HFFc6 (cell line): ENCODE measurements around the gene NDUFB7. TPM values are rescaled to one million over a fixed set of nuclear protein-coding genes. Genes with fewer than 3 reads are reported as not detected.

Source experiments
- DNase-seq: peaks from one replicate; pipeline ENCODE4 v3.0.0-alpha.2; 2018
- H3K27ac Mint-ChIP-seq: 2 replicates; pipeline ENCODE4 v1.8.0; 2020; ENCODE audit warnings: mild to moderate bottlenecking, mixed read lengths
- H3K27me3 Mint-ChIP-seq: 2 replicates; pipeline ENCODE4 v1.8.0; 2021; ENCODE audit warnings: mild to moderate bottlenecking, moderate library complexity, mixed read lengths; ENCODE audit not compliant: insufficient read depth
- H3K36me3 Mint-ChIP-seq: 2 replicates; pipeline ENCODE4 v1.8.0; 2021; ENCODE audit warnings: low read depth, mixed read lengths
- H3K4me1 Mint-ChIP-seq: 2 replicates; pipeline ENCODE4 v1.8.0; 2020; ENCODE audit warnings: low read depth, mixed read lengths
- H3K4me3 Mint-ChIP-seq: 2 replicates; pipeline ENCODE4 v1.8.0; 2020; ENCODE audit warnings: mild to moderate bottlenecking, moderate library complexity, mixed read lengths
- H3K9me3 Mint-ChIP-seq: 2 replicates; pipeline ENCODE4 v1.8.0; 2020; ENCODE audit warnings: mild to moderate bottlenecking, mixed read lengths
- total RNA-seq, 6 experiments: library from RNA; stranded (reverse); fragmentation: NEBNext Ultra II Directional; extraction: Animal tissue kit (Norgen Biotek cat#: 25700); gene quantifications; 2 replicates in 1 of 6; 3 replicates in 5 of 6; pipeline ENCODE4 v1.2.3, GENCODE V29; 2021
- TF ChIP-seq, protein P1 (sequence below): fragments of 200-600 bp; sonication (generic); IDR thresholded peaks from 2 replicates; pipeline ENCODE4 v1.5.0; 2021; ENCODE audit warnings: antibody characterized with exemption, mild to moderate bottlenecking

NDUFB7 gene
- total RNA-seq, 6 experiments from 2014 or later: 167 to 227 (median 199) TPM

- no peak for DNase-seq
These were observed 43.2 kb downstream of the NDUFB7 start for GRCh38 chr19:14528419-14529253.

DNA sequence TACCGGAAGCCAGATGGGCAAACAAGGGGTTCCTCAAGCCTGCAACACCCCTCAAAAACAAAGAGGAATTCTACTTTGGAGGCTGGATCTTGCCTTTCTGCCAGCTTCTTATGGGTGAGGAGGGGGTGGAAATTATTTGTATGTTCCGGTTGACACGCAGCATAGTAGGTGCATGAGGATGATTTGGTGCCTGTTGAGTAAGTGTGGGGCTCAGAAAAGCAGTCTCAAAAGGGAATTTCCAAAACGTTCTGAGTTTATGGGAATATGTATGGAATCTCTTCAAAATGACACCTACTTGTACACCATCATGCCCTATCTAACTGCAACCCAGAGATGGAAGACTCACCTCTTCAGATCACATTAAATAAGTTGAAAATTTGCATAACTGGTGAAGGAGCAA lies 45.4 kb downstream of the NDUFB7 start:
- H3K36me3 Mint-ChIP-seq: no peaks in the 10 kb centered on the region
- no peak for DNase-seq
- H3K4me1 Mint-ChIP-seq: peaks cover 33% of the 10 kb centered on the region
- no peak overlapping the region for H3K27ac Mint-ChIP-seq
- H3K9me3 Mint-ChIP-seq: no peaks in the 10 kb centered on the region
- TF ChIP-seq, protein P1, sequence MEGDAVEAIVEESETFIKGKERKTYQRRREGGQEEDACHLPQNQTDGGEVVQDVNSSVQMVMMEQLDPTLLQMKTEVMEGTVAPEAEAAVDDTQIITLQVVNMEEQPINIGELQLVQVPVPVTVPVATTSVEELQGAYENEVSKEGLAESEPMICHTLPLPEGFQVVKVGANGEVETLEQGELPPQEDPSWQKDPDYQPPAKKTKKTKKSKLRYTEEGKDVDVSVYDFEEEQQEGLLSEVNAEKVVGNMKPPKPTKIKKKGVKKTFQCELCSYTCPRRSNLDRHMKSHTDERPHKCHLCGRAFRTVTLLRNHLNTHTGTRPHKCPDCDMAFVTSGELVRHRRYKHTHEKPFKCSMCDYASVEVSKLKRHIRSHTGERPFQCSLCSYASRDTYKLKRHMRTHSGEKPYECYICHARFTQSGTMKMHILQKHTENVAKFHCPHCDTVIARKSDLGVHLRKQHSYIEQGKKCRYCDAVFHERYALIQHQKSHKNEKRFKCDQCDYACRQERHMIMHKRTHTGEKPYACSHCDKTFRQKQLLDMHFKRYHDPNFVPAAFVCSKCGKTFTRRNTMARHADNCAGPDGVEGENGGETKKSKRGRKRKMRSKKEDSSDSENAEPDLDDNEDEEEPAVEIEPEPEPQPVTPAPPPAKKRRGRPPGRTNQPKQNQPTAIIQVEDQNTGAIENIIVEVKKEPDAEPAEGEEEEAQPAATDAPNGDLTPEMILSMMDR: no peak
- H3K4me3 Mint-ChIP-seq: no peak overlapping the region
- H3K27me3 Mint-ChIP-seq: peaks cover 1% of the 10 kb centered on the region; the same call in 1 of the 2 replicates

More at GRCh38 chr19:14528419-14529253, 43.2 kb downstream of the NDUFB7 start:
- peak overlapping the region; percentile 95 for H3K4me3 Mint-ChIP-seq
- TF ChIP-seq, protein P1: no peak
- H3K36me3 Mint-ChIP-seq: no peaks in the 10 kb centered on the region
- peaks cover 23% of the 10 kb centered on the region for H3K4me1 Mint-ChIP-seq
- H3K27ac Mint-ChIP-seq: peak overlapping the region; percentile 95
- H3K9me3 Mint-ChIP-seq: no peaks in the 10 kb centered on the region
- H3K27me3 Mint-ChIP-seq: peaks cover 1% of the 10 kb centered on the region; the same call in 1 of the 2 replicates

GRCh38 chr19:14525729-14526128 lies 46.1 kb downstream of the NDUFB7 start:
- Mint-ChIP-seq H3K36me3 (no peaks in the 10 kb centered on the region), H3K9me3 (no peaks in the 10 kb centered on the region), H3K4me3 (no peak overlapping the region), H3K27ac (no peak overlapping the region), H3K4me1 (peaks cover 31% of the 10 kb centered on the region), H3K27me3 (peaks cover 1% of the 10 kb centered on the region; the same call in 1 of the 2 replicates)
- no peak for DNase-seq
- TF ChIP-seq, protein P1: no peak

GRCh38 chr19:14520543-14520942 lies 51.3 kb downstream of the NDUFB7 start:
- Mint-ChIP-seq H3K36me3 (peaks cover 19% of the 10 kb centered on the region), H3K4me1 (peaks cover 36% of the 10 kb centered on the region), H3K4me3 (no peak overlapping the region), H3K27ac (peak overlapping the region; percentile 83; the same call in 1 of the 2 replicates), H3K27me3 (peaks cover 9% of the 10 kb centered on the region), H3K9me3 (peaks cover 7% of the 10 kb centered on the region; the same call in 1 of the 2 replicates)
- TF ChIP-seq, protein P1: no peak
- DNase-seq: no peak

DNA sequence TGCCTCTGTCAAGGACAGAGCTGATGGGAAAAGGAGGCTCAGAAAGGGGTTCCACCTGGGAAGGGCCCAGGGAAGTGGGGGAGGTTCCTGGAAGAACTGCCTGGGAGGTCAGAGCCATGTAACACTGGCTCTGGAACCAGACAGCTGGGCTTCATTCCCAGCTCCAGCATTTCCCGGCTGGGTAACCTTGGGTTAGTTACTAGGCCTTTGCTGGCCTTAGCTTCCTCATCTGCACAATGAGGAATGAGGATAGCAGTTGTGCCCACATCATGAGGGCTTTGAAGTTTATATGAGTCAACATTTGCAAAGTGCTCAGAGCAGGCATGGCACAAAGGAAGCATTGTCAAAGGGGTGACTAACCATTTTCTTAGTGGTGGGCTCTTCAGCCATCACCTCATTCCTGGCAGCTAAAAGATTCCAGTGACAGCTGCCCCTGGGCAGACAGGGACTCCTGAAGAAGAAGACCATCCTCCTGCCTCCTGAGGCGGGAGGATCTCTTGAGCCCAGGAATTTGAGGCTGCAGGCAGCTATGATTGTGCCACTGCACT lies 51.9 kb downstream of the NDUFB7 start:
- Mint-ChIP-seq H3K27ac (peak overlapping the region; percentile 83), H3K36me3 (peaks cover 25% of the 10 kb centered on the region), H3K27me3 (peaks cover 9% of the 10 kb centered on the region), H3K4me1 (peaks cover 42% of the 10 kb centered on the region), H3K4me3 (peak overlapping the region; percentile 37; the same call in 1 of the 2 replicates), H3K9me3 (peaks cover 7% of the 10 kb centered on the region; the same call in 1 of the 2 replicates)
- DNase-seq: peak; percentile 56
- TF ChIP-seq, protein P1: no peak
